ENCODE measurements around the gene TMEM132D.

TMEM132D gene

GRCh38 chr12:129717438-129717837 is 186.4 kb downstream of the TMEM132D start:
- no peak for DNase-seq

GRCh38 chr12:129716825-129717224 is 187.0 kb downstream of the TMEM132D start:
- DNase-seq: no peak

- no peak for DNase-seq
These were observed 197.1 kb downstream of the TMEM132D start for GRCh38 chr12:129706716-129707115.

- DNase-seq: no peak
These were observed 199.5 kb downstream of the TMEM132D start for GRCh38 chr12:129704232-129704830.

GRCh38 chr12:129701631-129702101 is 202.2 kb downstream of the TMEM132D start:
- no peak for DNase-seq

GRCh38 chr12:129700036-129700435 is 203.8 kb downstream of the TMEM132D start:
- no peak for DNase-seq

GRCh38 chr12:129696926-129697325 is 206.9 kb downstream of the TMEM132D start:
- DNase-seq: no peak

- no peak for DNase-seq
These were observed 207.4 kb downstream of the TMEM132D start for GRCh38 chr12:129696405-129696804.

- DNase-seq: no peak
These were observed 210.1 kb downstream of the TMEM132D start for GRCh38 chr12:129693731-129694130.

GRCh38 chr12:129687731-129688130 is 216.1 kb downstream of the TMEM132D start:
- DNase-seq: no peak

GRCh38 chr12:129681830-129682229 is 222.0 kb downstream of the TMEM132D start:
- no peak for DNase-seq

GRCh38 chr12:129681151-129681550 is 222.7 kb downstream of the TMEM132D start:
- no peak for DNase-seq

- DNase-seq: no peak
These were observed 227.4 kb downstream of the TMEM132D start for GRCh38 chr12:129676411-129676810.

GRCh38 chr12:129675947-129676346 is 227.9 kb downstream of the TMEM132D start:
- DNase-seq: no peak

- no peak for DNase-seq
These were observed 228.3 kb downstream of the TMEM132D start for GRCh38 chr12:129675496-129675895.

GRCh38 chr12:129673806-129674205 is 230.0 kb downstream of the TMEM132D start:
- no peak for DNase-seq

GRCh38 chr12:129672110-129672509 is 231.7 kb downstream of the TMEM132D start:
- no peak for DNase-seq

GRCh38 chr12:129670256-129670920 is 233.4 kb downstream of the TMEM132D start:
- DNase-seq: no peak

- DNase-seq: no peak
These were observed 238.4 kb downstream of the TMEM132D start for GRCh38 chr12:129665414-129665813.

GRCh38 chr12:129662234-129662633 is 241.6 kb downstream of the TMEM132D start:
- no peak for DNase-seq

- DNase-seq: no peak
These were observed 242.9 kb downstream of the TMEM132D start for GRCh38 chr12:129660946-129661345.

GRCh38 chr12:129659961-129660622 is 243.7 kb downstream of the TMEM132D start:
- DNase-seq: no peak

- DNase-seq: no peak
These were observed 246.6 kb downstream of the TMEM132D start for GRCh38 chr12:129657179-129657578.

- no peak for DNase-seq
These were observed 251.9 kb downstream of the TMEM132D start for GRCh38 chr12:129651951-129652350.
